ENCODE data around the gene SECISBP2L. TPM values are rescaled to one million over a fixed set of nuclear protein-coding genes. Genes with fewer than 3 reads are reported as not detected.
"Not testable (repeated sequence)": the region's sequence is repeated elsewhere in the genome, so short reads cannot be mapped to it uniquely, and the experiment has no call there.

SECISBP2L gene
- total and polyA plus RNA-seq, 2 of the 4 experiments (the other 2 are of a cell fraction) = 13.1 to 34.1 TPM

DNA sequence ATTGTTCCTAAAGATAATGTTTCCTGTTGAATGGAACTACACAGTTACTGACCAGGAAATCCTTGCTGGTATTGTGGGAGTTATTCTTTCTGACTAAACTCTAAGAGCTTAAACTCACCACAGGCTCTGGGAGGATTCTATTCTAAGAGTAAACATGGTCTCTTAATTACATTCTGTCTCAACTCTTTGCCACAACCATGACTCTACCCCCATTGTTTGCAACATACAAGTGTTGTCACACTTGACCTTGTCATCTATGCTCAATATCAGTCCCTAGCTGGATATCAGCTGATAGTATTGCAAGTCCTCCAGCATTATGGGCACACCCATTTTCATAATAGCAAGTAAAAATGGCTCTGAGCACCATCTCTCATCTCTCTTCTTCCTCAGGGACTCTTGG is 29.6 kb upstream of the SECISBP2L start:
- Histone ChIP-seq H4K5ac (ENCODE audit: low read depth, low read length) (no peak overlapping the region), H3K9ac (ENCODE audit: low read depth, low read length) (no peak overlapping the region), H2BK120ac (ENCODE audit: low read depth, low read length) (no peak overlapping the region), H3K9me1 (ENCODE audit: insufficient read depth, low read length) (no peaks in the 10 kb centered on the region), H3K36me3 (ENCODE audit: control insufficient read depth, insufficient read depth, low read length) (no peaks in the 10 kb centered on the region), H3K14ac (replicated peaks; ENCODE audit: low read depth, low read length) (0 out of 2 replicates have a peak overlapping the region, but pooled peaks have one; percentile 5), H3K27me3 (ENCODE audit: control insufficient read depth, insufficient read depth, low read length) (no peaks in the 10 kb centered on the region), H3K23ac (ENCODE audit: low read depth, low read length) (no peak overlapping the region), H2AK9ac (replicated peaks; ENCODE audit: low read depth, low read length, poor library complexity) (no peak overlapping the region), H4K20me1 (ENCODE audit: insufficient read depth, low read length) (no peaks in the 10 kb centered on the region), H2BK20ac (ENCODE audit: low read depth, low read length) (no peak overlapping the region), H2AFZ (replicated peaks; ENCODE audit: low read length, poor library complexity) (no peak overlapping the region), H4K91ac (ENCODE audit: insufficient read depth, low read depth, low read length) (no peak overlapping the region), H3K18ac (ENCODE audit: low read depth, low read length) (no peak overlapping the region), H3K9me3 (ENCODE audit: control insufficient read depth, insufficient read depth, low read length) (no peaks in the 10 kb centered on the region), H3K4me1 (ENCODE audit: control insufficient read depth, insufficient read depth, low read length) (no peaks in the 10 kb centered on the region; the same call in 1 of the 2 replicates), H2BK5ac (ENCODE audit: low read depth, low read length, poor library complexity, severe bottlenecking) (no peak overlapping the region), H3K4ac (ENCODE audit: low read depth, low read length) (no peak overlapping the region), H2AK5ac (ENCODE audit: low read depth, low read length) (no peak overlapping the region), H3K4me2 (ENCODE audit: low read depth, low read length) (no peak overlapping the region; the same call in 1 of the 2 replicates), H3K4me3 (ENCODE audit: insufficient read depth, low read depth, low read length) (no peak overlapping the region), H3K56ac (ENCODE audit: extremely low read depth, insufficient read depth, low read length) (no peak overlapping the region), H4K8ac (ENCODE audit: low read depth in 2 of 2, low read length in 2 of 2) (no peak overlapping the region), H3K79me1 (ENCODE audit: low read depth in 1 of 2, low read length in 2 of 2) (no peaks in the 10 kb centered on the region), H2BK15ac (ENCODE audit: low read depth, low read length) (no peak overlapping the region), H3K27ac (ENCODE audit: insufficient read depth, low read length) (no peak overlapping the region)
- intact Hi-C loops (cut with micrococcal nuclease) (no loop called here), in situ Hi-C loops (cut with MboI; ENCODE audit: low sequenced_read_pairs) (no loop called here), dilution Hi-C loops (cut with HindIII; ENCODE audit: low sequenced_read_pairs, unreplicated experiment) (no loop called here)
- ChIA-PET CTCF (no interaction called here), POLR2A (ENCODE audit: unreplicated experiment) (no interaction called here)
- DNase-seq (no peak), ATAC-seq (ENCODE audit: low read depth) (no peak; the same call in 1 of the 2 replicates)
- TF ChIP-seq MXI1 (IDR thresholded peaks at IDR 0.05; ENCODE audit: borderline replicate concordance, low read depth, low read length) (no peak), CTCF (conservative IDR thresholded peaks at IDR 0.05; ENCODE audit: low read depth, low read length) (no peak)
- TF ChIP-seq, protein P1, sequence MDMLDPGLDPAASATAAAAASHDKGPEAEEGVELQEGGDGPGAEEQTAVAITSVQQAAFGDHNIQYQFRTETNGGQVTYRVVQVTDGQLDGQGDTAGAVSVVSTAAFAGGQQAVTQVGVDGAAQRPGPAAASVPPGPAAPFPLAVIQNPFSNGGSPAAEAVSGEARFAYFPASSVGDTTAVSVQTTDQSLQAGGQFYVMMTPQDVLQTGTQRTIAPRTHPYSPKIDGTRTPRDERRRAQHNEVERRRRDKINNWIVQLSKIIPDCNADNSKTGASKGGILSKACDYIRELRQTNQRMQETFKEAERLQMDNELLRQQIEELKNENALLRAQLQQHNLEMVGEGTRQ (IDR thresholded peaks at IDR 0.05; ENCODE audit: low read depth, low read length) = no peak
- no TSS peak for BruUV-seq (replicated peaks)

DNA sequence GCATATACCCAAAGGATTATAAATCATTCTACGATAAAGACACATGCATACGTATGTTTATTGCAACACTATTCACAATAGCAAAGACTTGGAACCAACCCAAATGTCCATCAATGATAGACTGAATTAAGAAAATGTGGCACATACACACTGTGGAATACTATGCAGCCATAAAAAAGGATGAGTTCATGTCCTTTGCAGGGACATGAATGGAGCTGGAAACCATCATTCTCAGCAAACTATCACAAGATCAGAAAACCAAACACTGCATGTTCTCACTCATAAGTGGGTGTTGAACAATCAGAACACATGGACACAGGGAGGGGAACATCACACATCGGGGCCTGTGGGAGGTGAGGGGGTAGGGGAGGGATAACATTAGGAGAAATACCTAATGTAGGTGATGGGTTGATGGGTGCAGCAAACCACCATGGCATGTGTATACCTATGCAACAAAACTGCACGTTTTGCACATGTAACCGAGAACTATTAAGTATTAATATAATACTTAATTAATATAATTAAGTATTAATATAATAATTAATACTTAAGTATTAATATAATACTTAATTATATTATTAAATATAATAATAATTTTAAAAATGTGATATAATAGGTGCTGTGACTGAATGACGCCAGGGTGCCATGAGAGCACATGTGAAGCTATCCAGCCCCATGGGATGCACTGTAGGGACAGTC is 28.5 kb upstream of the SECISBP2L start:
- H3K18ac ChIP-seq (ENCODE audit: low read depth, low read length); H2BK20ac ChIP-seq (ENCODE audit: low read depth, low read length); H3K4me3 ChIP-seq (ENCODE audit: insufficient read depth, low read depth, low read length); H3K4me1 ChIP-seq (ENCODE audit: control insufficient read depth, insufficient read depth, low read length); H3K27me3 ChIP-seq (ENCODE audit: control insufficient read depth, insufficient read depth, low read length); H3K9me1 ChIP-seq (ENCODE audit: insufficient read depth, low read length); H2AFZ ChIP-seq (replicated peaks; ENCODE audit: low read length, poor library complexity); H3K23ac ChIP-seq (ENCODE audit: low read depth, low read length); H2AK5ac ChIP-seq (ENCODE audit: low read depth, low read length); intact Hi-C loops (cut with micrococcal nuclease); H3K9ac ChIP-seq (ENCODE audit: low read depth, low read length); H3K27ac ChIP-seq (ENCODE audit: insufficient read depth, low read length); H2BK5ac ChIP-seq (ENCODE audit: low read depth, low read length, poor library complexity, severe bottlenecking); ATAC-seq (ENCODE audit: low read depth); H3K9me3 ChIP-seq (ENCODE audit: control insufficient read depth, insufficient read depth, low read length); H3K14ac ChIP-seq (replicated peaks; ENCODE audit: low read depth, low read length); CTCF ChIA-PET; H4K8ac ChIP-seq (ENCODE audit: low read depth in 2 of 2, low read length in 2 of 2); POLR2A ChIA-PET (ENCODE audit: unreplicated experiment); in situ Hi-C loops (cut with MboI; ENCODE audit: low sequenced_read_pairs); H4K5ac ChIP-seq (ENCODE audit: low read depth, low read length); H3K36me3 ChIP-seq (ENCODE audit: control insufficient read depth, insufficient read depth, low read length); H4K91ac ChIP-seq (ENCODE audit: insufficient read depth, low read depth, low read length); DNase-seq; H2AK9ac ChIP-seq (replicated peaks; ENCODE audit: low read depth, low read length, poor library complexity); H3K56ac ChIP-seq (ENCODE audit: extremely low read depth, insufficient read depth, low read length); H2BK120ac ChIP-seq (ENCODE audit: low read depth, low read length); dilution Hi-C loops (cut with HindIII; ENCODE audit: low sequenced_read_pairs, unreplicated experiment); H3K79me1 ChIP-seq (ENCODE audit: low read depth in 1 of 2, low read length in 2 of 2); H4K20me1 ChIP-seq (ENCODE audit: insufficient read depth, low read length); H3K4me2 ChIP-seq (ENCODE audit: low read depth, low read length); H2BK15ac ChIP-seq (ENCODE audit: low read depth, low read length); BruUV-seq (replicated peaks); H3K4ac ChIP-seq (ENCODE audit: low read depth, low read length): not testable (repeated sequence)
- WGBS, 2 experiments (ENCODE audit: extremely low coverage in 2 of 2, insufficient read length in 1 of 2) = no CpG with 5 or more reads among the region's 6 CpGs
